CD4-positive, alpha-beta T cell treated with Interferon alpha-2 for 1 hour (primary cell): ENCODE results near the gene NHSL1.
"Not testable (repeated sequence)": the region's sequence is repeated elsewhere in the genome, so short reads cannot be mapped to it uniquely, and the experiment has no call there.

Experiments
- DNase-seq, 2 donors: peaks; one replicate each; pipeline ENCODE4 v3.0.0-alpha.2; 2020 to 2022

The NHSL1 gene

DNA sequence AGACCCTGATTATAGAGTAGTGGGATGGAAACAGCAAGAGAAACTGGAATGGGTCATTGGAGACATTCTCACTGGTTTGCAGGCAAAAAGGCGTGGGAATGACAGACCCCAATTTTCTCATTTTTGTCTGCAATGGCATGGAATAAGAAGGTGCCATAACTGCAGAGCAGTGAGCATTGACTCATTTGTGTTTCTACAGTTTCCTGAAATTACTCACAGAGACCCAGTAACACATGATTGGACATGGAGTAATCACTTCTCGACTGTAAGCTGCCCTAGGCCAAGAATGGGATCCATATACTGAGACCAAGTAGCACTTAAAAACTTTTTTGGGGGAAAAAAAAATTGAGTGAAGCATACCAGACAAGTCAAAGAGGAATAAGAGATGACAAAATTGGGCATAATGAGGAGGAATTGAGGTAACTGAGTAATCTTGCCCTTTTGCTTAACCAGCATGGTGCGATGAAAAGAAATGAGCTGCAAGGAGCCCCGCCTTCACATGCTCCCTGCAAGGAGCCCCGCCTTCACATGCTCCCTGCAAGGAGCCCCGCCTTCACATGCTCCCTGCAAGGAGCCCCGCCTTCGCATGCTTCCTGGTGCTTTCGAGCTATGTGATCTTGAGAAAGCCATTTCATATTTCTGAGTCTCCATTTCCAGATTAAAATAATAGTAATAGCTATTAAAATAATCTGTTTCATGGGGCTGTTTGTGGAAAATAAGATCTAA is 44.1 kb downstream of the NHSL1 start:
- peak; percentile 62 to 72 for DNase-seq

DNA sequence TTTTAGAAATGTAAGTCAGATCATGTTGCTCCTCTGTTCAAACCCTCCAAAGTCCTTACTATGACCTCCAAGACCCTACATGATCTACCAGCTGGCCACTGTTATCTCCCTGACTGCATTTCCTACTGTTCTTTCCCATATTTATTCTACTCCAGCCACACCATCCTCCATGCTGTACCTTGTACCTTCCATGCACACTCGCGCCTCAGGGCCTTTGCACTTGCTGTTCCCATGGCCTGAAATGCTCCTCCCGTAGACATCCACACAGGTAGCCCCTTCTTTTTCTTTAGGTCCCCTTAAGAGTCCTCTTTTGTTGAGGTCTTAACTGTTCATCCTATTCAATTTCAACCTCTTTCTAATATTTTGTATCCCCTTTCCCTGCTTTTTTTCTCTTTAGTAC is 48.3 kb downstream of the NHSL1 start:
- no peak for DNase-seq

GRCh38 chr6:138450445-138450844 is 48.8 kb downstream of the NHSL1 start:
- DNase-seq, result no peak

- no peak for DNase-seq
Measured at GRCh38 chr6:138446821-138447220, 52.5 kb downstream of the NHSL1 start.

DNA sequence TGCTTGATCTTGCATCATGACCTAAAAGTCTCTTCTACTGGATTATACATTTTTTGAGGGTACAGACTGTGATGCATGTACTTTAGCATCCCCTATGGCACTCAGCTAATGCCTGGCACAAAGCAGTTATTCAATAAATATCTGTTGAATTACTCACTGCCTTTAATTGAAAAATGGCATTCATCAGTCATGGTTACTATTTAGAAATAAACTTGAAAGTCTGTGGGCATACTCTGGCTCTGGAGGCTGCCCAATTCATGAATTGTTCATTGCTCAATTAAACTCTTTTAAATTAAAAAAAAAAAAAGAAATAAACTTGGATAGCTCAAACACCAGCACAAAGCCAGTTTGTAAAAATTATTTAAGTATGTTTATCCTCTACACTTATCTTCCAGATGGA is 55.3 kb downstream of the NHSL1 start:
- DNase-seq, result no peak

GRCh38 chr6:138442663-138443062 is 56.6 kb downstream of the NHSL1 start:
- DNase-seq, result no peak

DNA sequence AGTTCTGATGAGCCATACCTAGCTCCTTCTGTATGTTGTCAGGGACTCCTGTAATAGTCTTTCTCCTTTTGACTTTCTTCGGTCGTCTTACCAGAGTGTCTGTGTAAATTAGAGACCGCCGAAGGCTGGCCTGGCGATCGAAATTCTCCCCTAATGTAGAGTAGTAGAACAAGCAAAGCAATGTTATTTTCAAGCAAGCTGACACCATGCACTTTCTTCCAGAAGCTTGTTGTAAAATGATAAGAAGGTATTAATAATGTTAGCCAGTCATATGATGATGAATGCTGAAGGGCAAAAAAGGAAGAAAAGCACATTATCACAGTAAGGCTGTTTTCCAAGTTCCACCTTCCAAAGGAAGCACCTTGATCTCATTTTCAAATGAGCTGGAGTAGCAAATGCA is 57.3 kb downstream of the NHSL1 start:
- no peak for DNase-seq

GRCh38 chr6:138440758-138441357 is 58.4 kb downstream of the NHSL1 start:
- DNase-seq, result no peak

GRCh38 chr6:138440296-138440695 is 59.0 kb downstream of the NHSL1 start:
- DNase-seq, result no peak

- DNase-seq, result no peak
Measured at GRCh38 chr6:138439546-138439945, 59.7 kb downstream of the NHSL1 start.

DNA sequence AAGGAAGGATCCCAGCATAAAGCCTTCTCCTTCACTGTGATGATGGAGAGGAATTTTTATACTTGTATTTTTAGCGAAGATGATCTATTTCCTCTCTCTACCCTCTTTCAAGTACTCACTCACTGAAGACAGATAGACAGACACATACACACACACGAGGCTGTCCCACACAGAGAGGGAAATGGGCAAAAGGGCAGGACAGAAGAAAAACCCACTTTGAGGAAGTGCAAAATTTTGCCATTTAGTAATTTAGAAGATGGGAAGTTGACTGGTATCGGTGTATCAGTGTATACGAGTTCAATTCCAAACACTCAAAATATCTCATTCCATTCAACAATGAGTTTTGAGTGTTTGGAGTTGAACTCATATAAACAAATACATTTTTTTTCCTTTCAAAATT is 64.4 kb downstream of the NHSL1 start:
- no peak for DNase-seq

GRCh38 chr6:138434096-138434495 is 65.2 kb downstream of the NHSL1 start:
- no peak for DNase-seq

DNA sequence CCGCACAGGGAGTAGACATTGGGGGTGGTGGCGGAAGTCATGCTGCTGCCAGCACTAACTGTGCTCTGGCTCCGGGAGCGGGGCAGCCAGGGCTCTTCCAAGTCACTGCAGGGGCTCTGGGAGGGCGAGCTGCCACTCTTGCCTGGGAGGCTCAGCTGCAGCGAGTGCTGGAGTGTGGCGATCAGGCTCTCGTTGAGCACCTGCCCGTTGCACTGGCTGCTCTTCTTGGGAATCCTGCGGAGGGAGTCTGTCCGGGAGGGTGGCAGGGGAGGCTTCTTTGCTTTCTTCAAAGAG is 67.3 kb downstream of the NHSL1 start:
- no peak for DNase-seq

DNA sequence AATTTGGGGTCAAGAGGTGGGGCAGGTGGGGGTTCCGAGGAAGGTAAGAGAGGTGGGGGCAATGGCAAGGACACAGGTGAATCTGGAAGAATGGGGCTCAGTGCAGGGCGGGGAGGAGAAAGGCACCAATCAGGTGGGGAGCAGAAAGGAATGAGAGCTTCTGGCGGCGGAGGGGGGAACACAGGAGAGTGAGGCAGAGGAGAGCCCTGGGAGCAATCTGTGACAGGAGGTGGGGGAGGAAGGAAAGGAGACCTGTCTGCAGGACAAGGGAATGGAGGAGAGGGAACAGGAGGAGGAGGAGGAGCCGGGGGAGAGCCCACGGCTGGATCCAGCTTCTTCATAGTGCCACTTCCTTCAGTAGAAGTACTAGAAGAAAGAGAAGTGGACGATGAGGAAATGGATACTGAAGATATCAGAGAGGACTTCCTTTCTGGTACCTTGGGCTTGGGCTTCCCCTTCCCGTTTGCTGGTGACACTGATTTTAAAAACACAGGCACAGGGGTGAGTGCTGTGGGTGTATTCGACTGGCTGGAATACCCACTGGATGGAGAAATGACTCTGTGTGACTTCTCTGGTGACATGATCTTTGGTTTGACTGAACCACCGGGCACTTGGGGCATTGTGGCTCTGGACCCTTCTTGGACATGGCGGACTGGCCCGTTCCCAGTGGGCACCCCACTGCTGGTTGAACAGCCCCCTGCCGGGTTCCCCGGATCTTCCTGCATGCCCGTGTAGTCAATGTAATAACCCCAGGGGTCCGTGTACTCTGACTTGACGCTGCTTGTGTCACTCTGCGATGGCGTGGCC is 67.8 kb downstream of the NHSL1 start:
- peak in 1 of 2 donors; percentile 43 for DNase-seq

- no peak for DNase-seq
Measured at GRCh38 chr6:138430361-138431145, 68.7 kb downstream of the NHSL1 start.

- DNase-seq, result no peak
Measured at GRCh38 chr6:138429761-138430160, 69.5 kb downstream of the NHSL1 start.

DNA sequence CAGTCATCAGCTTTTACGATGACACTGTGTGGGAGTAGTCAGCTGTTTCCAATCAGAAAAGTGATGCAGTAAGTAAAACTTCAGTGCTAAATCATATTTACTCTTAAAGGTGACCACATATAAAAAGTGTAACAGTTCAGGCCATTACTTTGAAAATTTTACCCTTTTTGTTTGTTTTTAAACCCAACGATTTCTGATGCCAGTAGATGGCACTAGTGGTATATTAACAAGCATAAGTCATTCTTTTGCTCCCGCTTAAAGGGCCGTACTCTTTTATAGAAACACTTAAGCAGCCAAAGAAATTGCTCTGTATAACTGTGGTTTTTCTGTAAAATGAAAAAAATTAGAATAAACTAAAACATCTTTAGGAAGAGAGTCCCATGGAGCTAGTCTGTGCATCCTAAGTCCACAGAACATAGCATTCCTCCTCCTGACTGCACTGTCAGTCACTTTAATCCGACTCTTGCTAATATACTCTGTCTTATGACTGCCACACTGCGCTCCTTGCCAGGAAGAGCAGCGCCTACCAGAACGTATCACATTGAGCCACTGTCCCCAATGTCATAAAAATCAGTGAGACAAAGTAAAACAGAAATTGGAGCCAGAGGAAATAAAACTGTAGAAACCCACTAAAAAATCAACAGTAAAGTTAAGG is 70.2 kb downstream of the NHSL1 start:
- DNase-seq, result peak in 1 of 2 donors; percentile 70

DNA sequence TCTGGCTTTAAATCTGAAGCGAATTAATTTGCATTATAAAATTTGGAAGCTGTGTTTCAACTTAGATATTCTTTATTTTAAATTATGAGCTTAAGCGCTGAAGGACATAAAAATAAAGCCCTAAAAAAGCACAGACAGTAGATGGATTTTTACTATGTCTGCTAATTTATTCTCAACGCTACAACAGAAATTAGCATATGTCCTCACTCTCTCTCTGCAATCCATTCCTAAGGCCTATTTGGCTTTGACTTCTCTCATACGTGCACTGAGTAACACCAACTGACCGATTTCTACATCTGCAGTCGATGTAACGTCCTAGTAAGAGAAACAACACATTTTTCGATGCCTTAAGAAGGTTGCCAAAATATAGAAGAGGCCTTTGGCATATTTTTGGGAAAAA is 71.6 kb downstream of the NHSL1 start:
- no peak for DNase-seq

GRCh38 chr6:138426500-138427123 is 72.7 kb downstream of the NHSL1 start:
- no peak for DNase-seq

- DNase-seq, result not testable (repeated sequence)
Measured at GRCh38 chr6:138425256-138425655, 74.0 kb downstream of the NHSL1 start.

GRCh38 chr6:138424004-138424904 is 75.0 kb downstream of the NHSL1 start:
- DNase-seq, result no peak
